Neural cell (in vitro differentiated cells): ENCODE results near the gene FBXO42.

Source experiments
- CTCF ChIP-seq: fragments of 450-650 bp; IDR thresholded peaks from 2 replicates; pipeline ENCODE4 v1.5.1; 2014; ENCODE audit warnings: antibody characterized with exemption, mild to moderate bottlenecking, moderate library complexity; ENCODE audit not compliant: poor library complexity, severe bottlenecking
- EZH2 ChIP-seq: fragments of 200-600, 300-800 bp; shearing (Covaris generic), sonication (generic); IDR thresholded peaks from 2 replicates; pipeline ENCODE4 v1.6.1; 2014; ENCODE audit warnings: antibody characterized with exemption, low read length, borderline replicate concordance, mild to moderate bottlenecking; ENCODE audit not compliant: insufficient read depth, poor library complexity, severe bottlenecking
- POLR2AphosphoS5 ChIP-seq: IDR thresholded peaks from 2 replicates; pipeline ENCODE4 v1.6.1; 2012
- TAF1 ChIP-seq: IDR thresholded peaks from 2 replicates; pipeline ENCODE4 v1.6.1; 2012; ENCODE audit warnings: low read depth

- no peak for TF ChIP-seq CTCF
- no peak for TF ChIP-seq POLR2AphosphoS5
- no peak for TF ChIP-seq TAF1
- TF ChIP-seq EZH2 = no peak
Measured at GRCh38 chr1:16219968-16220500, 132.2 kb downstream of the FBXO42 start.
